HepG2 (cell line): ENCODE data around the gene BAZ1A. TPM values are rescaled to one million over a fixed set of nuclear protein-coding genes. Genes with fewer than 3 reads are reported as not detected.

Experiments
- IRX3 ChIP-seq: sonication (generic); formaldehyde crosslinking; IDR thresholded peaks from 2 replicates; pipeline ENCODE4 v1.8.1; 2023; ENCODE audit warnings: mild to moderate bottlenecking, low read depth, missing genetic modification reagents, borderline replicate concordance
- MTA1 ChIP-seq: sonication (generic); formaldehyde crosslinking; IDR thresholded peaks from 2 replicates; pipeline ENCODE4 v1.4.0; 2020; ENCODE audit warnings: missing genetic modification reagents, mild to moderate bottlenecking, borderline replicate concordance
- NR3C1 ChIP-seq: sonication (generic); formaldehyde crosslinking; IDR thresholded peaks from 2 replicates; pipeline ENCODE4 v1.4.0; 2020; ENCODE audit warnings: missing genetic modification reagents
- POLR2A ChIP-seq, 2 experiments: IDR thresholded peaks; 2 replicates each; pipeline ENCODE4 v1.6.1; 2011; ENCODE audit warnings: low read depth in 2 of 2, low read length in 2 of 2, mild to moderate bottlenecking in 1 of 2, moderate library complexity in 1 of 2; ENCODE audit not compliant: insufficient read depth in 1 of 2
- SCMH1 ChIP-seq: sonication (generic); formaldehyde crosslinking; IDR thresholded peaks from 2 replicates; pipeline ENCODE4 v1.9.0; 2021; ENCODE audit warnings: missing genetic modification reagents, mild to moderate bottlenecking, borderline replicate concordance
- TEAD2 ChIP-seq: sonication (generic); formaldehyde crosslinking; IDR thresholded peaks from 2 replicates; pipeline ENCODE4 v1.9.0; 2021; ENCODE audit warnings: missing genetic modification reagents
- TEAD3 ChIP-seq: optimal IDR thresholded peaks from 2 replicates; pipeline ENCODE3; 2016; ENCODE audit warnings: borderline replicate concordance
- ZFP36L2 ChIP-seq: sonication (generic); formaldehyde crosslinking; IDR thresholded peaks from 2 replicates; pipeline ENCODE4 v1.4.0; 2020; ENCODE audit warnings: missing genetic modification reagents
- ZNF235 ChIP-seq: sonication (generic); formaldehyde crosslinking; IDR thresholded peaks from 2 replicates; pipeline ENCODE4 v1.8.1; 2023; ENCODE audit warnings: mild to moderate bottlenecking, missing genetic modification reagents, borderline replicate concordance
- ZNF264 ChIP-seq: sonication (generic); formaldehyde crosslinking; IDR thresholded peaks from 2 replicates; pipeline ENCODE4 v1.4.0; 2020; ENCODE audit warnings: missing genetic modification reagents
- ZNF337 ChIP-seq: sonication (generic); formaldehyde crosslinking; IDR thresholded peaks from 2 replicates; pipeline ENCODE4 v1.5.1; 2020; ENCODE audit warnings: missing genetic modification reagents, low read depth, mild to moderate bottlenecking, borderline replicate concordance
- ZNF33B ChIP-seq: sonication (generic); formaldehyde crosslinking; IDR thresholded peaks from 2 replicates; pipeline ENCODE4 v1.5.1; 2020; ENCODE audit warnings: mild to moderate bottlenecking, missing genetic modification reagents
- ZNF44 ChIP-seq: sonication (generic); formaldehyde crosslinking; IDR thresholded peaks from 2 replicates; pipeline ENCODE4 v1.5.1; 2020; ENCODE audit warnings: mild to moderate bottlenecking, missing genetic modification reagents
- ZNF562 ChIP-seq: sonication (generic); formaldehyde crosslinking; IDR thresholded peaks from 2 replicates; pipeline ENCODE4 v1.8.0; 2022; ENCODE audit warnings: missing genetic modification reagents, borderline replicate concordance
- ZSCAN20 ChIP-seq: sonication (generic); formaldehyde crosslinking; IDR thresholded peaks from 2 replicates; pipeline ENCODE4 v1.4.0; 2020; ENCODE audit warnings: missing genetic modification reagents, mild to moderate bottlenecking, borderline replicate concordance
- ZSCAN22 ChIP-seq: sonication (generic); formaldehyde crosslinking; IDR thresholded peaks from 2 replicates; pipeline ENCODE4 v1.4.0; 2020; ENCODE audit warnings: mild to moderate bottlenecking, missing genetic modification reagents
- polyA plus RNA-seq, 8 experiments: library from polyadenylated mRNA; depleted of rRNA in 3 of 8; stranded (reverse) in 7 of 8; unstranded in 1 of 8; fragments of >200 nt; fragmentation: Illumina TruSeq in 4 of 8; extraction: Trizol in 4 of 8; gene quantifications; 2 replicates each; pipeline versions ENCODE4 v1.2.1 to v1.2.3, GENCODE V29; 2011 to 2016; ENCODE audit warnings: low read depth in 4 of 8, missing spikeins in 1 of 8, mixed read lengths in 1 of 8; ENCODE audit not compliant: insufficient read depth in 1 of 8
- total RNA-seq, 5 experiments: library from RNA; depleted of rRNA; stranded (reverse); fragments of >200 nt; fragmentation: Illumina TruSeq; extraction: Trizol; gene quantifications; 2 replicates each; pipeline ENCODE4 v1.2.3, GENCODE V29; 2016; ENCODE audit warnings: low read depth in 1 of 5
- TF ChIP-seq, protein P1 (sequence below): sonication (generic); formaldehyde crosslinking; IDR thresholded peaks from 2 replicates; pipeline ENCODE4 v1.4.0; 2020; ENCODE audit warnings: missing genetic modification reagents
- TF ChIP-seq, protein P2 (sequence below): sonication (generic); formaldehyde crosslinking; IDR thresholded peaks from 2 replicates; pipeline ENCODE4 v1.5.0; 2020; ENCODE audit warnings: missing genetic modification reagents
- TF ChIP-seq, protein P3 (sequence below): sonication (generic); formaldehyde crosslinking; IDR thresholded peaks from 2 replicates; pipeline ENCODE4 v1.4.0; 2020; ENCODE audit warnings: mild to moderate bottlenecking, missing genetic modification reagents
- TF ChIP-seq, protein P4 (sequence below): sonication (generic); formaldehyde crosslinking; IDR thresholded peaks from 2 replicates; pipeline ENCODE4 v1.8.1; 2023; ENCODE audit warnings: mild to moderate bottlenecking, missing genetic modification reagents, borderline replicate concordance
- TF ChIP-seq, protein P5 (sequence below): sonication (generic); formaldehyde crosslinking; IDR thresholded peaks from 2 replicates; pipeline ENCODE4 v1.4.0; 2020; ENCODE audit warnings: mild to moderate bottlenecking, missing genetic modification reagents

BAZ1A gene
- total and polyA plus RNA-seq, 2 of the 13 experiments (the other 11 are each of a cell fraction or from before 2014, with no cell fraction given): 20.9 to 56.8 TPM

DNA sequence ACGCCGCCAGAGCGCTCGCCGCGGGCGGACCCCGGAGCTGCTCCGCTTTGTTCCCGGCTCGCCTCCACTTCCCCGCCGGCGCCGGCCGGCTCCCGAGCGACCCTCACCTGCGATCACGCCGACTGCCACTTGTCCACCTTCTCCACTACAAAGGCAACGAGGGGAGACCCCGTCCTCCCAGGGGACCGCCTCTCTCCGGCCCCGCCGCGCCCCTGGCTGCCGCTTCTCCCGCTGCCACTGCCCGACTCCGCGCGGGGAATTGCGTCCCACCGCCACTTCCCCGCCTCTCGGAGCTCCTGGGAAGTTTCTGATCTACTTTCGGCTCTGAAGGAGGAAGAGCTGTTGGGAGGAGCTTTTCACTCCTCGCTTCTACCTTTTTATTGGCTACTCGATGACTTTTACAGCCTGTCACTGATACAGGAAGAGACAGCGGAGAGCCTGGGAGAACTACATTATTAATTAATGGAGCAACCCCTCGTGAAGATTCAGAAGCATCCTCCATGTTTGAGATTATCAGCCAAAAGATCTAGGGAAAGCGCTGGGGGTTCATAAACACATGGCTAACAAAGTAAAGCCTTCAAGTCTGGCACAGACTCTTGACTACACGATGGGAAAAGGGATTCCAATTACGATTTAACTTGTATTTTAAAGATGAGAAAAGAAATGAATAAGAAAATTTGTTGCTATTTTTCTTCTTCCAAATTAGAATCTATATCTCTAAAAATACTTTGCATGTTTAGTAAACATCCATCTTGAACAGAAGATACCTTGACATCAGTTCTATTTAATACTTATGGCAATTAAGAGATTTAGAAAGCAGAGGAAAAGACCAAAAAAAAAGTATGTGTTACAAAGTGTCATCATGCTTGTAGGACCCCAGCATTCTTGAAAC is at the start of gene BAZ1A (continued):
- TF ChIP-seq ZNF562 (CRISPR knock-in tag): no peak
- peak; percentile 89; the same call in 1 of the 2 replicates for TF ChIP-seq ZNF235
- TF ChIP-seq, protein P1, sequence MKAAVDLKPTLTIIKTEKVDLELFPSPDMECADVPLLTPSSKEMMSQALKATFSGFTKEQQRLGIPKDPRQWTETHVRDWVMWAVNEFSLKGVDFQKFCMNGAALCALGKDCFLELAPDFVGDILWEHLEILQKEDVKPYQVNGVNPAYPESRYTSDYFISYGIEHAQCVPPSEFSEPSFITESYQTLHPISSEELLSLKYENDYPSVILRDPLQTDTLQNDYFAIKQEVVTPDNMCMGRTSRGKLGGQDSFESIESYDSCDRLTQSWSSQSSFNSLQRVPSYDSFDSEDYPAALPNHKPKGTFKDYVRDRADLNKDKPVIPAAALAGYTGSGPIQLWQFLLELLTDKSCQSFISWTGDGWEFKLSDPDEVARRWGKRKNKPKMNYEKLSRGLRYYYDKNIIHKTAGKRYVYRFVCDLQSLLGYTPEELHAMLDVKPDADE (CRISPR knock-in tag): no peak
- no peak for TF ChIP-seq TEAD2 (CRISPR knock-in tag)
- TF ChIP-seq ZNF33B: no peak
- TF ChIP-seq ZNF44 (CRISPR knock-in tag): no peak; the same call in 1 of the 2 replicates
- TF ChIP-seq, protein P2, sequence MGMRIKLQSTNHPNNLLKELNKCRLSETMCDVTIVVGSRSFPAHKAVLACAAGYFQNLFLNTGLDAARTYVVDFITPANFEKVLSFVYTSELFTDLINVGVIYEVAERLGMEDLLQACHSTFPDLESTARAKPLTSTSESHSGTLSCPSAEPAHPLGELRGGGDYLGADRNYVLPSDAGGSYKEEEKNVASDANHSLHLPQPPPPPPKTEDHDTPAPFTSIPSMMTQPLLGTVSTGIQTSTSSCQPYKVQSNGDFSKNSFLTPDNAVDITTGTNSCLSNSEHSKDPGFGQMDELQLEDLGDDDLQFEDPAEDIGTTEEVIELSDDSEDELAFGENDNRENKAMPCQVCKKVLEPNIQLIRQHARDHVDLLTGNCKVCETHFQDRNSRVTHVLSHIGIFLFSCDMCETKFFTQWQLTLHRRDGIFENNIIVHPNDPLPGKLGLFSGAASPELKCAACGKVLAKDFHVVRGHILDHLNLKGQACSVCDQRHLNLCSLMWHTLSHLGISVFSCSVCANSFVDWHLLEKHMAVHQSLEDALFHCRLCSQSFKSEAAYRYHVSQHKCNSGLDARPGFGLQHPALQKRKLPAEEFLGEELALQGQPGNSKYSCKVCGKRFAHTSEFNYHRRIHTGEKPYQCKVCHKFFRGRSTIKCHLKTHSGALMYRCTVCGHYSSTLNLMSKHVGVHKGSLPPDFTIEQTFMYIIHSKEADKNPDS (CRISPR knock-in tag): peak; percentile 18; the same call in 1 of the 2 replicates
- TF ChIP-seq POLR2A (IDR thresholded peaks at IDR 0.05; ENCODE audit: insufficient read depth in 1 of 2, low read depth in 2 of 2, low read length in 2 of 2): peak in 1 of 2 experiments; percentile 93; a peak in 2 of 4 replicates
- TF ChIP-seq ZFP36L2 (CRISPR knock-in tag): peak; percentile 91
- TF ChIP-seq IRX3 (CRISPR knock-in tag): 0 out of 2 replicates have a peak, but pooled peaks have one; percentile 14
- TF ChIP-seq TEAD3: peak; percentile 68
- peak; percentile 67; the same call in 1 of the 2 replicates for TF ChIP-seq ZNF264 (CRISPR knock-in tag)
- TF ChIP-seq MTA1 (CRISPR knock-in tag): peak; percentile 76; the same call in 1 of the 2 replicates
- TF ChIP-seq ZSCAN22 (CRISPR knock-in tag): 0 out of 2 replicates have a peak, but pooled peaks have one; percentile 38
- TF ChIP-seq, protein P3, sequence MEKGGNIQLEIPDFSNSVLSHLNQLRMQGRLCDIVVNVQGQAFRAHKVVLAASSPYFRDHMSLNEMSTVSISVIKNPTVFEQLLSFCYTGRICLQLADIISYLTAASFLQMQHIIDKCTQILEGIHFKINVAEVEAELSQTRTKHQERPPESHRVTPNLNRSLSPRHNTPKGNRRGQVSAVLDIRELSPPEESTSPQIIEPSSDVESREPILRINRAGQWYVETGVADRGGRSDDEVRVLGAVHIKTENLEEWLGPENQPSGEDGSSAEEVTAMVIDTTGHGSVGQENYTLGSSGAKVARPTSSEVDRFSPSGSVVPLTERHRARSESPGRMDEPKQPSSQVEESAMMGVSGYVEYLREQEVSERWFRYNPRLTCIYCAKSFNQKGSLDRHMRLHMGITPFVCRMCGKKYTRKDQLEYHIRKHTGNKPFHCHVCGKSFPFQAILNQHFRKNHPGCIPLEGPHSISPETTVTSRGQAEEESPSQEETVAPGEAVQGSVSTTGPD (CRISPR knock-in tag): peak; percentile 45; the same call in 1 of the 2 replicates
- TF ChIP-seq, protein P4, sequence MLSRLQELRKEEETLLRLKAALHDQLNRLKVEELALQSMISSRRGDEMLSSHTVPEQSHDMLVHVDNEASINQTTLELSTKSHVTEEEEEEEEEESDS (CRISPR knock-in tag): peak; percentile 75; the same call in 1 of the 2 replicates
- peak; percentile 73 for TF ChIP-seq ZSCAN20
- TF ChIP-seq, protein P5, sequence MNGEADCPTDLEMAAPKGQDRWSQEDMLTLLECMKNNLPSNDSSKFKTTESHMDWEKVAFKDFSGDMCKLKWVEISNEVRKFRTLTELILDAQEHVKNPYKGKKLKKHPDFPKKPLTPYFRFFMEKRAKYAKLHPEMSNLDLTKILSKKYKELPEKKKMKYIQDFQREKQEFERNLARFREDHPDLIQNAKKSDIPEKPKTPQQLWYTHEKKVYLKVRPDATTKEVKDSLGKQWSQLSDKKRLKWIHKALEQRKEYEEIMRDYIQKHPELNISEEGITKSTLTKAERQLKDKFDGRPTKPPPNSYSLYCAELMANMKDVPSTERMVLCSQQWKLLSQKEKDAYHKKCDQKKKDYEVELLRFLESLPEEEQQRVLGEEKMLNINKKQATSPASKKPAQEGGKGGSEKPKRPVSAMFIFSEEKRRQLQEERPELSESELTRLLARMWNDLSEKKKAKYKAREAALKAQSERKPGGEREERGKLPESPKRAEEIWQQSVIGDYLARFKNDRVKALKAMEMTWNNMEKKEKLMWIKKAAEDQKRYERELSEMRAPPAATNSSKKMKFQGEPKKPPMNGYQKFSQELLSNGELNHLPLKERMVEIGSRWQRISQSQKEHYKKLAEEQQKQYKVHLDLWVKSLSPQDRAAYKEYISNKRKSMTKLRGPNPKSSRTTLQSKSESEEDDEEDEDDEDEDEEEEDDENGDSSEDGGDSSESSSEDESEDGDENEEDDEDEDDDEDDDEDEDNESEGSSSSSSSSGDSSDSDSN (CRISPR knock-in tag): peak; percentile 98
- no peak for TF ChIP-seq NR3C1 (CRISPR knock-in tag)
- TF ChIP-seq SCMH1 (CRISPR knock-in tag): no peak
- peak; percentile 17; the same call in 1 of the 2 replicates for TF ChIP-seq ZNF337 (CRISPR knock-in tag)
